OCI-LY7 (cell line): Measurements from ENCODE around the gene KCNH1. TPM values are rescaled to one million over a fixed set of nuclear protein-coding genes. Genes with fewer than 3 reads are reported as not detected.
A peak's percentile ranks its signal among the peaks of the same experiment; 100 is the strongest.

ENCODE experiments used
- BruUV-seq: library from RNA; stranded (reverse); fragments of 400-500 nt; replicated peaks from 2 replicates; lab custom pipeline; 2021; lab: Mats Ljungman, UMichigan
- CTCF ChIA-PET: fragments of 300-600 bp; sonication (Branson Sonifier 250); formaldehyde crosslinking; loops from one replicate; lab custom pipeline; 2022; ENCODE audit warnings: antibody characterized with exemption; ENCODE audit not compliant: unreplicated experiment; lab: Charles Lee
- POLR2A ChIA-PET: fragments of 300-600 bp; sonication (Branson Sonifier 250); formaldehyde crosslinking; loops from one replicate; lab custom pipeline; 2022; ENCODE audit warnings: antibody characterized with exemption; lab: Charles Lee
- DNase-seq: peaks from one replicate; pipeline ENCODE4 v3.0.0-alpha.2; 2015; ENCODE audit warnings: low spot score
- H2AFZ ChIP-seq: fragments of 200-600 bp; sonication (generic), shearing (Covaris generic); 2 replicates; pipeline ENCODE4 v1.6.1; 2014; ENCODE audit warnings: mild to moderate bottlenecking, antibody characterized with exemption, low read length, moderate library complexity
- H3K27ac ChIP-seq: fragments of 200-600 bp; sonication (generic); 2 replicates; pipeline ENCODE4 v1.5.1; 2014; ENCODE audit warnings: mixed run types, low read depth, mild to moderate bottlenecking, moderate library complexity, low read length, inconsistent platforms; ENCODE audit not compliant: poor library complexity, severe bottlenecking
- H3K36me3 ChIP-seq: fragments of 200-600 bp; sonication (generic); 2 replicates; pipeline ENCODE4 v1.6.1; 2014; ENCODE audit warnings: mild to moderate bottlenecking, antibody characterized with exemption, low read length, moderate library complexity, mixed read lengths; ENCODE audit not compliant: insufficient read depth
- H3K4me1 ChIP-seq: fragments of 200-600 bp; sonication (generic); 2 replicates; pipeline ENCODE4 v1.5.1; 2014; ENCODE audit warnings: mild to moderate bottlenecking, low read length; ENCODE audit not compliant: insufficient read depth, poor library complexity, severe bottlenecking
- H3K4me2 ChIP-seq: fragments of 200-600 bp; sonication (generic); 2 replicates; pipeline ENCODE4 v1.6.1; 2014; ENCODE audit warnings: mild to moderate bottlenecking, low read length
- H3K4me3 ChIP-seq: fragments of 200-600 bp; sonication (generic); 2 replicates; pipeline ENCODE4 v1.5.1; 2014; ENCODE audit warnings: mild to moderate bottlenecking, low read depth, low read length; ENCODE audit not compliant: poor library complexity, severe bottlenecking
- H3K79me2 ChIP-seq: fragments of 200-600 bp; sonication (generic); 2 replicates; pipeline ENCODE4 v1.6.1; 2016; ENCODE audit warnings: low read depth, mild to moderate bottlenecking, low read length, moderate library complexity, mixed read lengths; ENCODE audit not compliant: insufficient read depth
- H3K9me2 ChIP-seq: fragments of 200-600 bp; sonication (generic); 2 replicates; pipeline ENCODE4 v1.6.1; 2016; ENCODE audit warnings: mild to moderate bottlenecking, low read length, mixed read lengths; ENCODE audit not compliant: insufficient read depth
- H3K9me3 ChIP-seq: fragments of 200-600 bp; sonication (generic); 2 replicates; pipeline ENCODE4 v1.6.1; 2014; ENCODE audit warnings: mild to moderate bottlenecking, mixed run types, low read length, mixed read lengths
- H4K20me1 ChIP-seq: fragments of 200-600 bp; sonication (generic); 2 replicates; pipeline ENCODE4 v1.6.1; 2014; ENCODE audit warnings: mild to moderate bottlenecking, antibody characterized with exemption, low read length, moderate library complexity, mixed read lengths; ENCODE audit not compliant: insufficient read depth
- EZH2phosphoT487 ChIP-seq: fragments of 200-600 bp; sonication (generic); IDR thresholded peaks from 2 replicates; pipeline ENCODE4 v1.6.1; 2018; ENCODE audit warnings: low read depth, borderline replicate concordance, mild to moderate bottlenecking, mixed run types, antibody characterized with exemption, low read length, moderate library complexity, mixed read lengths
- intact Hi-C: fragments of 100-400 bp; cut with micrococcal nuclease; formaldehyde crosslinking; loops from one replicate; pipeline ENCODE4 v1.10.0; 2022; ENCODE audit not compliant: unreplicated experiment
- total RNA-seq, 2 experiments: library from RNA; depleted of rRNA in 1 of 2; stranded (reverse); fragments of >200 nt in 1 of 2; shearing (Covaris generic) in 1 of 2; gene quantifications; 2 replicates each; pipeline ENCODE4 v1.2.3, GENCODE V29; 2014 to 2022
- TF ChIP-seq, protein P1 (sequence below): fragments of 200-600 bp; sonication (generic); conservative IDR thresholded peaks from 2 replicates; pipeline ENCODE4 v1.5.1; 2014; ENCODE audit warnings: mild to moderate bottlenecking, antibody characterized with exemption, low read length, moderate library complexity, mixed read lengths

KCNH1 gene
- total RNA-seq, 2 experiments from 2014 or later, result not detected

DNA sequence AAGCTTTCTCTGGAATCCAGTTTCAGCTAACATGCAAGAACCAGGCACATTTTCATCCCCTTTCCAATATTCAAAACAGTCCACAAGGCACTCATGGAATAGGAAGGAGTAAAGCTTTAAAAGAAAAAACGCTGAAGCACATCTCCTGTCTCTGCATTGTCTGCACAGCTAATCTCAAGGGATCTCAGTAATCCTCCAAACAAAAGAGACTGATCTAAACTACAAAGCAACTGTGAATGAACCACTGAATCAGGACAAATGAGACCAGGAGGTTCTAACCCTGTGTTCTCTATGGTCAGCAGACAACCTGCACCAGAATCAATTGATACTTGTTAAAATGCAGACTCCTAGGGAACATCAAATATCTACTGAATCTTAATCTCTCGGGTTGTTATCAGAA, 406.2 kb downstream of the KCNH1 start:
- no TSS peak for BruUV-seq
- H3K9me2 ChIP-seq, result no peaks in the 10 kb centered on the region
- no peak overlapping the region for H3K4me3 ChIP-seq
- ChIA-PET POLR2A (no interaction called here), CTCF (interaction anchor here (0.5 kb wide), 1 partner anchor 130 kb away, joined by 11 read pairs; no protein-coding TSS in a partner anchor)
- no peak for TF ChIP-seq EZH2phosphoT487
- no peak overlapping the region for H3K4me2 ChIP-seq
- H4K20me1 ChIP-seq, result no peaks in the 10 kb centered on the region; the same call in 1 of the 2 replicates
- no peaks in the 10 kb centered on the region for H3K4me1 ChIP-seq
- H3K9me3 ChIP-seq, result no peaks in the 10 kb centered on the region
- no peak for DNase-seq
- intact Hi-C loops, result no loop called here
- H2AFZ ChIP-seq, result no peak overlapping the region
- no peak overlapping the region for H3K27ac ChIP-seq
- H3K36me3 ChIP-seq, result no peaks in the 10 kb centered on the region
- H3K79me2 ChIP-seq, result no peaks in the 10 kb centered on the region

DNA sequence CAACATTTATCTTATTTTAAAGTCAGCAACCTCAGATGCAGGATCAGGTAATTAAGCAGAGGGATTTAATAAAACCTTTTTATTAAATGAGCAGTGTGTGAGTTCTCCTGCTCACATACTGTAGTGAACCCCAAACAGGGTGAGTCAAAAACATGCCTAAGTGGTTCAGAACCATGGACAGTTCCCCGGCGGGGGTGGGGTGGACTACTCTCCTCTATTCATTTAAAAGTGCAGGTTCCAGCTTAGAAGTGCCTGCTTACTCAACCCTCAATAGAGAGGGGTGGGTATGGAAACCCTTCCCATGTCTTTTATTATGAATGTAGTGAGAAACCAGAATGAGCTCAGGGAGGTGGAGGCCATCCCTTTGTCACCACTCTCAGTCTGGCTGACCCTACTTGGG, 407.3 kb downstream of the KCNH1 start:
- TF ChIP-seq, protein P1, sequence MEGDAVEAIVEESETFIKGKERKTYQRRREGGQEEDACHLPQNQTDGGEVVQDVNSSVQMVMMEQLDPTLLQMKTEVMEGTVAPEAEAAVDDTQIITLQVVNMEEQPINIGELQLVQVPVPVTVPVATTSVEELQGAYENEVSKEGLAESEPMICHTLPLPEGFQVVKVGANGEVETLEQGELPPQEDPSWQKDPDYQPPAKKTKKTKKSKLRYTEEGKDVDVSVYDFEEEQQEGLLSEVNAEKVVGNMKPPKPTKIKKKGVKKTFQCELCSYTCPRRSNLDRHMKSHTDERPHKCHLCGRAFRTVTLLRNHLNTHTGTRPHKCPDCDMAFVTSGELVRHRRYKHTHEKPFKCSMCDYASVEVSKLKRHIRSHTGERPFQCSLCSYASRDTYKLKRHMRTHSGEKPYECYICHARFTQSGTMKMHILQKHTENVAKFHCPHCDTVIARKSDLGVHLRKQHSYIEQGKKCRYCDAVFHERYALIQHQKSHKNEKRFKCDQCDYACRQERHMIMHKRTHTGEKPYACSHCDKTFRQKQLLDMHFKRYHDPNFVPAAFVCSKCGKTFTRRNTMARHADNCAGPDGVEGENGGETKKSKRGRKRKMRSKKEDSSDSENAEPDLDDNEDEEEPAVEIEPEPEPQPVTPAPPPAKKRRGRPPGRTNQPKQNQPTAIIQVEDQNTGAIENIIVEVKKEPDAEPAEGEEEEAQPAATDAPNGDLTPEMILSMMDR, result no peak
- no peak for TF ChIP-seq EZH2phosphoT487
- Histone ChIP-seq H3K27ac (no peak overlapping the region), H3K36me3 (no peaks in the 10 kb centered on the region), H2AFZ (no peak overlapping the region), H4K20me1 (no peaks in the 10 kb centered on the region; the same call in 1 of the 2 replicates), H3K4me3 (no peak overlapping the region), H3K9me2 (no peaks in the 10 kb centered on the region), H3K9me3 (no peaks in the 10 kb centered on the region), H3K4me1 (no peaks in the 10 kb centered on the region), H3K4me2 (no peak overlapping the region), H3K79me2 (no peaks in the 10 kb centered on the region)
- ChIA-PET CTCF (no interaction called here), POLR2A (no interaction called here)
- intact Hi-C loops, result no loop called here
- BruUV-seq, result no TSS peak
- DNase-seq, result peak; percentile 36

DNA sequence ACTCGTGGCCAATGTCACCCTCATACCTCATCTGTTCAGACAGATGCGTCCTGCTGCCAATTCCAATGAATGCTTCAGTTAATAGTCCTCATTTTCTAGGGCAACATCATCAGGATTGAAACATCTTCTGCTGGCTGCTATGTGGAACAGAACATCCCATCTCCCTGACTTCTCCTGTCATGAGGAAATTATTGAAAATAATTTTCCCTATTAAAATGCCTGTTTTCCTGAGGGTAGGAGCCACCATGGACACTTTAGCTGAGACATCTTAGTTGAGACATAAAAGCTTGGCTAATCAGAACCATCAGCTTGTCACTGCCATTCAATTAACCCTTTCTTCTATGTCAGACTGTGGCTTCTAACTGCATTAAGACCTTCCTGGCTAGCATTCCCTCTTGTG, 409.2 kb downstream of the KCNH1 start:
- Histone ChIP-seq H3K9me3 (no peaks in the 10 kb centered on the region), H3K4me3 (no peak overlapping the region), H2AFZ (no peak overlapping the region), H4K20me1 (no peaks in the 10 kb centered on the region; the same call in 1 of the 2 replicates), H3K9me2 (no peaks in the 10 kb centered on the region), H3K4me2 (no peak overlapping the region), H3K36me3 (no peaks in the 10 kb centered on the region), H3K27ac (no peak overlapping the region), H3K79me2 (no peaks in the 10 kb centered on the region), H3K4me1 (no peaks in the 10 kb centered on the region)
- TF ChIP-seq, protein P1, result no peak
- no peak for TF ChIP-seq EZH2phosphoT487
- intact Hi-C loops, result no loop called here
- BruUV-seq, result no TSS peak
- no peak for DNase-seq
- ChIA-PET POLR2A (interaction anchor here (1.1 kb wide), 1 partner anchor 18 kb away, joined by 3 read pairs; no protein-coding TSS in a partner anchor), CTCF (no interaction called here)
